Mesendoderm (in vitro differentiated cells): ENCODE results near the gene MRPL43.
A peak's percentile ranks its signal among the peaks of the same experiment; 100 is the strongest.

Source experiments
- DNase-seq: peaks from one replicate; pipeline ENCODE4 v3.0.0; 2013
- H2AK5ac ChIP-seq: 2 replicates; pipeline ENCODE4 v1.6.1; 2013; ENCODE audit warnings: low read length, inconsistent platforms
- H2BK120ac ChIP-seq: 2 replicates; pipeline ENCODE4 v1.6.1; 2013; ENCODE audit warnings: low read depth, mild to moderate bottlenecking, low read length, moderate library complexity, mixed read lengths
- H2BK15ac ChIP-seq: replicated peaks from 2 replicates; pipeline ENCODE4 v1.6.1; 2013; ENCODE audit warnings: low read depth, mild to moderate bottlenecking, moderate library complexity
- H2BK5ac ChIP-seq: 2 replicates; pipeline ENCODE4 v1.6.1; 2013; ENCODE audit warnings: low read length, inconsistent platforms
- H3K18ac ChIP-seq: 2 replicates; pipeline ENCODE4 v1.6.1; 2013; ENCODE audit warnings: mild to moderate bottlenecking, low read length, mixed read lengths
- H3K23ac ChIP-seq: one replicate; pipeline ENCODE4 v1.6.1; 2013; ENCODE audit warnings: low read length
- H3K27ac ChIP-seq: 2 replicates; pipeline ENCODE4 v1.5.1; 2013; ENCODE audit warnings: low read depth, mild to moderate bottlenecking, inconsistent platforms, low read length, moderate library complexity
- H3K27me3 ChIP-seq: 2 replicates; pipeline ENCODE4 v1.6.1; 2013; ENCODE audit warnings: low read length, control low read depth, mild to moderate bottlenecking, inconsistent platforms; ENCODE audit not compliant: insufficient read depth, poor library complexity
- H3K36me3 ChIP-seq: 2 replicates; pipeline ENCODE4 v1.6.1; 2013; ENCODE audit warnings: low read length, inconsistent platforms; ENCODE audit not compliant: control insufficient read depth, insufficient read depth
- H3K4ac ChIP-seq: one replicate; pipeline ENCODE4 v1.6.1; 2013; ENCODE audit warnings: low read depth, mild to moderate bottlenecking, low read length, moderate library complexity
- H3K4me1 ChIP-seq: 2 replicates; pipeline ENCODE4 v1.6.1; 2013; ENCODE audit warnings: low read depth, low read length, inconsistent platforms; ENCODE audit not compliant: control insufficient read depth
- H3K4me2 ChIP-seq: 2 replicates; pipeline ENCODE4 v1.6.1; 2013; ENCODE audit warnings: low read length
- H3K4me3 ChIP-seq: 2 replicates; pipeline ENCODE4 v1.5.1; 2013; ENCODE audit warnings: mild to moderate bottlenecking, low read length
- H3K56ac ChIP-seq: one replicate; pipeline ENCODE4 v1.6.1; 2013; ENCODE audit warnings: low read length
- H3K79me1 ChIP-seq: 2 replicates; pipeline ENCODE4 v1.6.1; 2013; ENCODE audit warnings: low read length, inconsistent platforms
- H3K79me2 ChIP-seq: 2 replicates; pipeline ENCODE4 v1.6.1; 2013; ENCODE audit warnings: mild to moderate bottlenecking, low read length; ENCODE audit not compliant: control insufficient read depth, insufficient read depth
- H3K9ac ChIP-seq: 2 replicates; pipeline ENCODE4 v1.6.1; 2013; ENCODE audit warnings: low read length, inconsistent platforms
- H4K5ac ChIP-seq: one replicate; pipeline ENCODE4 v1.6.1; 2013; ENCODE audit warnings: low read length
- H4K8ac ChIP-seq: one replicate; pipeline ENCODE4 v1.6.1; 2013; ENCODE audit warnings: low read depth, mild to moderate bottlenecking, control low read depth, low read length, moderate library complexity
- WGBS: extraction: QIAGEN DNeasy Blood & Tissue Kit; methylation state at CpG from one replicate; pipeline ENCODE4 v1.1.7; 2013; ENCODE audit warnings: low lambda C conversion rate, missing lambda C conversion rate; ENCODE audit not compliant: insufficient coverage; ENCODE audit errors: extremely low coverage; 5-methylcytosine and 5-hydroxymethylcytosine counted together

The MRPL43 gene

GRCh38 chr10:101021239-101021638 is 33.9 kb upstream of the MRPL43 start:
- H4K5ac ChIP-seq: no peak overlapping the region
- no peak overlapping the region for H3K9ac ChIP-seq
- H3K79me1 ChIP-seq: no peaks in the 10 kb centered on the region
- no peak overlapping the region for H3K27ac ChIP-seq
- no peak overlapping the region for H3K23ac ChIP-seq
- H2BK5ac ChIP-seq: no peak overlapping the region
- H3K4me1 ChIP-seq: peaks cover 4% of the 10 kb centered on the region
- H3K18ac ChIP-seq: no peak overlapping the region
- H3K4ac ChIP-seq: no peak overlapping the region
- no peak overlapping the region for H3K4me2 ChIP-seq
- H3K36me3 ChIP-seq: no peaks in the 10 kb centered on the region
- no peak overlapping the region for H2BK120ac ChIP-seq
- no peak overlapping the region for H2AK5ac ChIP-seq
- no peak overlapping the region for H3K56ac ChIP-seq
- no peaks in the 10 kb centered on the region for H3K79me2 ChIP-seq
- H3K4me3 ChIP-seq: no peak overlapping the region
- WGBS: no CpG with 5 or more reads among the region's 4 CpGs
- no peak for DNase-seq
- no peak overlapping the region for H4K8ac ChIP-seq
- H2BK15ac ChIP-seq: no peak overlapping the region
- H3K27me3 ChIP-seq: peaks cover 8% of the 10 kb centered on the region

- Histone ChIP-seq H3K4ac (no peak overlapping the region), H3K79me2 (no peaks in the 10 kb centered on the region), H3K79me1 (no peaks in the 10 kb centered on the region), H3K4me1 (peaks cover 4% of the 10 kb centered on the region), H4K5ac (no peak overlapping the region), H3K36me3 (no peaks in the 10 kb centered on the region), H2AK5ac (no peak overlapping the region), H3K18ac (no peak overlapping the region), H3K56ac (no peak overlapping the region), H3K27me3 (peaks cover 8% of the 10 kb centered on the region), H3K4me3 (no peak overlapping the region), H2BK15ac (no peak overlapping the region), H3K4me2 (no peak overlapping the region), H4K8ac (no peak overlapping the region), H3K27ac (no peak overlapping the region), H3K23ac (no peak overlapping the region), H2BK120ac (no peak overlapping the region), H3K9ac (no peak overlapping the region), H2BK5ac (no peak overlapping the region)
- DNase-seq: no peak
- no CpG with 5 or more reads among the region's 10 CpGs for WGBS
Observed at GRCh38 chr10:101020427-101021075, 33.3 kb upstream of the MRPL43 start.

DNA sequence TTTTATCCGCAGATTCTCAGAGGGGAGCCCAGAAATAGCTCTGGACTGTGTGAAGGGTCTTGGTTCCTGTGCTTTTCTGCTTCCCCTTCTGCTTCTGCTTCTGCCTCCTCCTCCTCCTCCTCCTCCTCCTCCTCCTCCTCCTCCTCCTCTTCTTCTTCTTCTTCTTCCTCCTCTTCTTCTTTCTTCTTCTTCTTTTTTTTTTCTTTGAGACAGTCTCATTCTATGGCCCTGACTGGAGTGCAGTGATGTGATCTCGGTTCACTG is 32.1 kb upstream of the MRPL43 start:
- Histone ChIP-seq H2BK5ac (no peak overlapping the region), H3K4me1 (peaks cover 4% of the 10 kb centered on the region), H3K36me3 (no peaks in the 10 kb centered on the region), H3K18ac (no peak overlapping the region), H3K27ac (no peak overlapping the region), H4K5ac (no peak overlapping the region), H3K27me3 (peaks cover 8% of the 10 kb centered on the region), H3K9ac (no peak overlapping the region), H2AK5ac (no peak overlapping the region), H2BK120ac (no peak overlapping the region), H4K8ac (no peak overlapping the region), H3K4me2 (no peak overlapping the region), H3K4ac (no peak overlapping the region), H3K79me2 (no peaks in the 10 kb centered on the region), H3K4me3 (no peak overlapping the region), H3K79me1 (no peaks in the 10 kb centered on the region), H3K23ac (no peak overlapping the region), H2BK15ac (no peak overlapping the region), H3K56ac (no peak overlapping the region)
- no CpG with 5 or more reads among the region's 2 CpGs for WGBS
- no peak for DNase-seq

- DNase-seq: peak; percentile 89
- H3K79me2 ChIP-seq: no peaks in the 10 kb centered on the region
- peaks cover 4% of the 10 kb centered on the region for H3K4me1 ChIP-seq
- whole genome bisulfite sequencing: no CpG with 5 or more reads among the region's 45 CpGs
- H3K27me3 ChIP-seq: peaks cover 8% of the 10 kb centered on the region
- H2BK5ac ChIP-seq: no peak overlapping the region
- H2BK120ac ChIP-seq: no peak overlapping the region
- no peak overlapping the region for H3K27ac ChIP-seq
- H3K9ac ChIP-seq: peak overlapping the region; percentile 55
- H2AK5ac ChIP-seq: no peak overlapping the region
- H3K18ac ChIP-seq: no peak overlapping the region
- H3K4me3 ChIP-seq: no peak overlapping the region
- H4K5ac ChIP-seq: no peak overlapping the region
- no peak overlapping the region for H2BK15ac ChIP-seq
- peak overlapping the region; percentile 53 for H3K4me2 ChIP-seq
- H4K8ac ChIP-seq: no peak overlapping the region
- H3K4ac ChIP-seq: no peak overlapping the region
- H3K36me3 ChIP-seq: no peaks in the 10 kb centered on the region
- H3K79me1 ChIP-seq: no peaks in the 10 kb centered on the region
- peak overlapping the region; percentile 80 for H3K56ac ChIP-seq
- peak overlapping the region; percentile 50 for H3K23ac ChIP-seq
Observed at GRCh38 chr10:101018600-101019439, 31.5 kb upstream of the MRPL43 start.

GRCh38 chr10:101018118-101018599 is 30.9 kb upstream of the MRPL43 start:
- Histone ChIP-seq H3K4me3 (no peak overlapping the region), H3K18ac (no peak overlapping the region)

More at GRCh38 chr10:101018118-101018599, 30.9 kb upstream of the MRPL43 start:
- Histone ChIP-seq H3K79me1 (no peaks in the 10 kb centered on the region), H3K23ac (peak overlapping the region; percentile 50), H3K4me2 (peak overlapping the region; percentile 53), H3K4me1 (peaks cover 4% of the 10 kb centered on the region), H2BK5ac (no peak overlapping the region), H3K36me3 (no peaks in the 10 kb centered on the region), H4K5ac (no peak overlapping the region), H3K9ac (peak overlapping the region; percentile 55), H2BK120ac (no peak overlapping the region), H2AK5ac (no peak overlapping the region), H3K27me3 (peaks cover 8% of the 10 kb centered on the region), H3K4ac (no peak overlapping the region), H3K27ac (no peak overlapping the region), H4K8ac (no peak overlapping the region), H2BK15ac (no peak overlapping the region), H3K56ac (peak overlapping the region; percentile 80), H3K79me2 (no peaks in the 10 kb centered on the region)
- no CpG with 5 or more reads among the region's 20 CpGs for WGBS
- DNase-seq: peak; percentile 77
